Gastrocnemius medialis (tissue), 4 donors: Measurements from ENCODE around the gene NDRG3.

Experiments
- CTCF ChIP-seq, 5 experiments: fragments of 450-650 bp in 3 of 5; fragments of 200-600 bp in 2 of 5; sonication (generic) in 2 of 5; IDR thresholded peaks in 4 of 5; conservative IDR thresholded peaks in 1 of 5; 1 replicate in 4 of 5; 2 replicates in 1 of 5; pipeline ENCODE4 v1.5.1; 2016 to 2019; ENCODE audit warnings: antibody characterized with exemption in 5 of 5, mild to moderate bottlenecking in 3 of 5, moderate library complexity in 3 of 5
- POLR2A ChIP-seq, 2 donors: fragments of 450-650 bp; IDR thresholded peaks; one replicate each; pipeline ENCODE4 v1.6.1; 2017; ENCODE audit warnings: antibody characterized with exemption in 2 of 2, mild to moderate bottlenecking in 2 of 2, moderate library complexity in 2 of 2

GRCh38 chr20:36632147-36632486, 113.8 kb downstream of the NDRG3 start:
- no peak for TF ChIP-seq CTCF (IDR thresholded peaks at IDR 0.05 in 4 of 5, conservative IDR thresholded peaks at IDR 0.05 in 1 of 5)
- TF ChIP-seq POLR2A (IDR thresholded peaks at IDR 0.05), result no peak
